ENCODE results near the gene HSPG2.

- TF ChIP-seq CTCF (IDR thresholded peaks at IDR 0.05; ENCODE audit: insufficient read depth, low read length) (peak; percentile 3), REST (IDR thresholded peaks at IDR 0.05; ENCODE audit: insufficient replicate concordance, low read depth) (no peak)
These were observed 103.0 kb downstream of the HSPG2 start for GRCh38 chr1:21834094-21834493.
